ENCODE measurements around the gene TPM4. TPM values are rescaled to one million over a fixed set of nuclear protein-coding genes. Genes with fewer than 3 reads are reported as not detected.
"Not testable (repeated sequence)": the region's sequence is repeated elsewhere in the genome, so short reads cannot be mapped to it uniquely, and the experiment has no call there.

The TPM4 gene
- polyA plus RNA-seq, 3 donors = 144 to 170 (median 146) TPM

- peaks cover 78 to 98% of the 10 kb centered on the region in 2 donors for H3K36me3 Mint-ChIP-seq
- peak overlapping the region in 1 of 7 donors; percentile 68 for H3K27ac Mint-ChIP-seq
- no peak overlapping the region for H3K4me3 ChIP-seq (replicated peaks in 1 of 3; ENCODE audit: low read depth in 2 of 3, low read length in 3 of 3)
- peaks cover 16% of the 10 kb centered on the region for H3K79me2 ChIP-seq (ENCODE audit: insufficient read depth, low read length)
- H3K4me1 Mint-ChIP-seq = peaks cover 3% of the 10 kb centered on the region
- H3K9me3 ChIP-seq (replicated peaks in 1 of 2; ENCODE audit: control insufficient read depth in 1 of 2, insufficient read depth in 1 of 2, low read length in 2 of 2) = no peaks in the 10 kb centered on the region
- H3K27me3 ChIP-seq (ENCODE audit: control insufficient read depth in 2 of 2, insufficient read depth in 2 of 2, low read length in 2 of 2) = no peaks in the 10 kb centered on the region
- H2AFZ ChIP-seq (ENCODE audit: insufficient read depth, low read depth, low read length, poor library complexity, severe bottlenecking) = no peak overlapping the region
- H3K27ac ChIP-seq (ENCODE audit: low read depth in 1 of 2, low read length in 2 of 2) = no peak overlapping the region
- H3K4me2 ChIP-seq (replicated peaks; ENCODE audit: extremely low read depth, low read length, poor library complexity, severe bottlenecking) = no peak overlapping the region
- no peak for TF ChIP-seq CTCF (IDR thresholded peaks at IDR 0.05)
- H3K9ac ChIP-seq (ENCODE audit: insufficient read depth, low read length, poor library complexity, severe bottlenecking) = no peak overlapping the region
- H3K4me1 ChIP-seq (ENCODE audit: control insufficient read depth in 1 of 2, insufficient read depth in 2 of 2, low read length in 2 of 2) = peaks cover 0 to 5% of the 10 kb centered on the region in 2 donors
- H3K4me3 Mint-ChIP-seq = no peak overlapping the region
- H4K20me1 ChIP-seq (ENCODE audit: insufficient read depth, low read length) = peaks cover 33% of the 10 kb centered on the region
- H3K36me3 ChIP-seq (replicated peaks in 1 of 2; ENCODE audit: control insufficient read depth in 1 of 2, insufficient read depth in 2 of 2, low read length in 2 of 2) = peaks cover 82 to 98% of the 10 kb centered on the region in 2 donors
- peaks cover 0 to 2% (median 0%) of the 10 kb centered on the region in 3 donors for H3K27me3 Mint-ChIP-seq (ENCODE audit: low read depth in 3 of 3)
- 100% methylated on average over 1 of the region's 6 CpGs for WGBS (ENCODE audit: insufficient coverage)
- intact Hi-C loops (cut with micrococcal nuclease) = no loop called here
- DNase-seq = no peak
- no peaks in the 10 kb centered on the region for H3K9me3 Mint-ChIP-seq
Observed at GRCh38 chr19:16098821-16099220, 22.5 kb downstream of the TPM4 start.

DNA sequence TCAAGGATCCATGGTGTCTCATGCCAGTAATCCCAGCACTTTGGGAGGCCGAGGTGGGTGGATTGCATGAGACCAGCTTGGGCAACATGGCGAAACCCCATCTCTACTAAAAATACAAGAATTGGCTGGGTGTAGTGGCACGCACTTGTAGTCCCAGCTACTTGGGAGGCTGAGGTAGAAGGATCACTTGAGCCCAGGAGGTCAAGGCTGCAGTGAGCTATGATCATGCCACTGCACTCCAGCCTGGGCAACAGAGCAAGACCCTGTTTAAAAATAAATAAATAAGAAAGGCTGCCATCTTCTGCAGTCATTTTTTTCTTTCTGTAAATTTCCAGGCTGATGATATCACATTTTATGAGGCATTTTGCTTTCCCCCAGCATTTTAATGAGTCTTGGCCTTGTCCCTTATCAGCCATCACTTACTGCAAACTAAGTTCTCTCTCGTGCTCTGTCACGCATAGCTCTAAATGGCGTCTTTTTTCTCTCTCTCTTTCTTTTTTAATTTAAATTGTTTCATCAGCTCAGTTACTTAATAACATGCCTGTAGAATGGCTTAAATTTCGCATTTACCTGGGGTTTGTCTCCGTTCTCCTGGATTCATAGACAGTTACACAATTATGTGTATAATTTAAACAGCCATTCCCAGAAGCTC, 23.1 kb downstream of the TPM4 start:
- H3K27ac ChIP-seq (ENCODE audit: low read depth in 1 of 2, low read length in 2 of 2); H3K4me3 ChIP-seq (replicated peaks in 1 of 3; ENCODE audit: low read depth in 2 of 3, low read length in 3 of 3); H3K4me2 ChIP-seq (replicated peaks; ENCODE audit: extremely low read depth, low read length, poor library complexity, severe bottlenecking); H3K4me1 ChIP-seq (ENCODE audit: control insufficient read depth in 1 of 2, insufficient read depth in 2 of 2, low read length in 2 of 2); H3K4me3 Mint-ChIP-seq; H3K9ac ChIP-seq (ENCODE audit: insufficient read depth, low read length, poor library complexity, severe bottlenecking); H3K27me3 Mint-ChIP-seq (ENCODE audit: low read depth in 3 of 3); H3K27me3 ChIP-seq (ENCODE audit: control insufficient read depth in 2 of 2, insufficient read depth in 2 of 2, low read length in 2 of 2); H3K9me3 Mint-ChIP-seq; DNase-seq; intact Hi-C loops (cut with micrococcal nuclease); H3K9me3 ChIP-seq (replicated peaks in 1 of 2; ENCODE audit: control insufficient read depth in 1 of 2, insufficient read depth in 1 of 2, low read length in 2 of 2); H2AFZ ChIP-seq (ENCODE audit: insufficient read depth, low read depth, low read length, poor library complexity, severe bottlenecking); H3K4me1 Mint-ChIP-seq: not testable (repeated sequence)
- 90% methylated on average over 2 of the region's 8 CpGs for WGBS (ENCODE audit: insufficient coverage)
- Mint-ChIP-seq H3K27ac (peak overlapping the region in 1 of 7 donors; percentile 46), H3K36me3 (peaks cover 73 to 92% of the 10 kb centered on the region in 2 donors)
- peaks cover 76 to 94% of the 10 kb centered on the region in 2 donors for H3K36me3 ChIP-seq (replicated peaks in 1 of 2; ENCODE audit: control insufficient read depth in 1 of 2, insufficient read depth in 2 of 2, low read length in 2 of 2)
- H3K79me2 ChIP-seq (ENCODE audit: insufficient read depth, low read length) = peaks cover 16% of the 10 kb centered on the region
- H4K20me1 ChIP-seq (ENCODE audit: insufficient read depth, low read length) = peaks cover 30% of the 10 kb centered on the region

All from CD14-positive monocyte (primary cell).